Aorta (tissue), 5 donors: ENCODE data around the gene PIEZO2. TPM values are rescaled to one million over a fixed set of nuclear protein-coding genes. Genes with fewer than 3 reads are reported as not detected.

Experiments
- ATAC-seq: fragments of 200-7000 bp; cut with Tn5 transposase; one replicate; pipeline ENCODE4 v1.9.1; 2022; ENCODE audit warnings: moderate library complexity; ENCODE audit not compliant: low FRiP score
- DNase-seq, 2 donors: peaks; one replicate each; pipeline ENCODE4 v3.0.0-alpha.2; 2020
- H3K27ac ChIP-seq, 2 donors: one replicate each; pipeline ENCODE4 v1.5.1; 2013; ENCODE audit warnings: low read length in 2 of 2, mild to moderate bottlenecking in 2 of 2, moderate library complexity in 2 of 2, control low read depth in 1 of 2, inconsistent platforms in 1 of 2, low read depth in 1 of 2
- H3K27me3 ChIP-seq, 2 donors: one replicate each; pipeline ENCODE4 v1.6.1; 2013; ENCODE audit warnings: control low read depth in 1 of 2, low read length in 1 of 2, mild to moderate bottlenecking in 1 of 2, moderate library complexity in 1 of 2; ENCODE audit not compliant: insufficient read depth in 2 of 2, control insufficient read depth in 1 of 2
- H3K36me3 ChIP-seq, 2 donors: one replicate each; pipeline ENCODE4 v1.6.1; 2013; ENCODE audit warnings: control low read depth in 1 of 2, low read length in 1 of 2, mild to moderate bottlenecking in 1 of 2; ENCODE audit not compliant: insufficient read depth in 2 of 2, control insufficient read depth in 1 of 2
- H3K4me1 ChIP-seq, 2 donors: one replicate each; pipeline ENCODE4 v1.6.1; 2013; ENCODE audit warnings: low read length in 2 of 2, control low read depth in 1 of 2, mild to moderate bottlenecking in 1 of 2, moderate library complexity in 1 of 2; ENCODE audit not compliant: insufficient read depth in 2 of 2, control insufficient read depth in 1 of 2
- H3K4me3 ChIP-seq, 2 donors: one replicate each; pipeline ENCODE4 v1.5.1; 2013; ENCODE audit warnings: low read length in 2 of 2, control low read depth in 1 of 2, mild to moderate bottlenecking in 1 of 2
- H3K9me3 ChIP-seq: one replicate; pipeline ENCODE4 v1.6.1; 2013; ENCODE audit warnings: mild to moderate bottlenecking, low read length; ENCODE audit not compliant: control insufficient read depth
- WGBS, 2 donors: extraction: QIAGEN DNeasy Blood & Tissue Kit; methylation state at CpG; one replicate each; pipeline ENCODE4 v1.1.7; 2013; 5-methylcytosine and 5-hydroxymethylcytosine counted together
- intact Hi-C, 2 donors: fragments of 100-400 bp; cut with DNase I; formaldehyde crosslinking; loops; one replicate each; pipeline versions ENCODE4 v1.14.2 to v1.15.0; 2022
- polyA plus RNA-seq, 2 donors: library from polyadenylated mRNA; stranded (reverse); fragments of 200-250 nt; gene quantifications; one replicate each; pipeline ENCODE4 v1.2.3, GENCODE V29; 2013
- total RNA-seq, 2 donors: library from RNA; stranded (reverse); fragmentation: NEBNext Ultra II Directional; extraction: Animal tissue kit (Norgen Biotek cat#: 25700); gene quantifications; one replicate each; pipeline ENCODE4 v1.2.1, GENCODE V29; 2021
- donor health status: healthy with polysubstance abuse.
- donor health status: Bipolar disorder and iron deficiency.
- donor health status: DM: no; HTN: no; CAD: no.
- donor health status: DM: no; HTN: no; CAD: no.
- donor health status: DM: yes; HTN: yes; CAD: no.

The PIEZO2 gene
- total and polyA plus RNA-seq, 4 donors = 0.50 to 8.8 (median 1.6) TPM

- WGBS, 2 donors = 76 to 85% methylated on average over 6 of the region's 6 CpGs
- intact Hi-C loops = no loop called here
- H3K4me3 ChIP-seq = no peak overlapping the region
- no peaks in the 10 kb centered on the region for H3K4me1 ChIP-seq
- no peak for ATAC-seq
- no peaks in the 10 kb centered on the region for H3K27me3 ChIP-seq
- H3K36me3 ChIP-seq = no peaks in the 10 kb centered on the region
- no peak overlapping the region for H3K27ac ChIP-seq
- no peaks in the 10 kb centered on the region for H3K9me3 ChIP-seq
- DNase-seq = no peak
Measured at GRCh38 chr18:10776493-10776892, 372.9 kb downstream of the PIEZO2 start.

- DNase-seq = no peak
- no peaks in the 10 kb centered on the region for H3K36me3 ChIP-seq
- no peak overlapping the region for H3K27ac ChIP-seq
- no peaks in the 10 kb centered on the region for H3K4me1 ChIP-seq
- intact Hi-C loops = no loop called here
- no peak for ATAC-seq
- H3K27me3 ChIP-seq = no peaks in the 10 kb centered on the region
- H3K4me3 ChIP-seq = no peak overlapping the region
- WGBS, 2 donors = 88 to 90% methylated on average over 5 of the region's 5 CpGs
- H3K9me3 ChIP-seq = no peaks in the 10 kb centered on the region
Measured at GRCh38 chr18:10775026-10775425, 374.3 kb downstream of the PIEZO2 start.

GRCh38 chr18:10771053-10771709 lies 378.2 kb downstream of the PIEZO2 start:
- intact Hi-C loops = no loop called here
- no peak overlapping the region for H3K4me3 ChIP-seq
- WGBS, 2 donors = 61 to 68% methylated on average over 3 of the region's 3 CpGs
- no peaks in the 10 kb centered on the region for H3K36me3 ChIP-seq
- no peak for DNase-seq
- ATAC-seq = no peak
- H3K9me3 ChIP-seq = no peaks in the 10 kb centered on the region
- H3K27me3 ChIP-seq = no peaks in the 10 kb centered on the region
- H3K27ac ChIP-seq = no peak overlapping the region
- H3K4me1 ChIP-seq = no peaks in the 10 kb centered on the region

DNA sequence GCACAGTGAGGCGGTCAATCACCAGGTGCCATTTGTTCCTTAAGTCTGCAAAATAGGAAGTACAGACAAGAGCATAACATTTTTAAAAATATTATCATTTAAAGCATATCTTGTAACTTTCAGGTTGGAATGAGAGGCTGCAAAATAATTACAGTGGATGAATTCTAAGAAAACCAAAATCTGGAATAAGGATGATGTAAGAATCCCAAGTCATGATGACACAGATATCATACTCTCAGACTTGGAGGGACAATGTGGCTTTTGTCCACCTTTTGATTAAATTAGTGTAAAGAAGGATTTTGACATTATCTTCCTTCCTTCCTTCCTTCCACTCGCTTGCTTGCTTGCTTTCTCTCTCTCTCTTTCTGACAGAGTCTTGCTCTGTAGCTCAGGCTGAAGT lies 379.1 kb downstream of the PIEZO2 start:
- H3K27ac ChIP-seq = no peak overlapping the region
- no peaks in the 10 kb centered on the region for H3K9me3 ChIP-seq
- intact Hi-C loops = no loop called here
- no peaks in the 10 kb centered on the region for H3K27me3 ChIP-seq
- DNase-seq = no peak
- H3K4me1 ChIP-seq = no peaks in the 10 kb centered on the region
- 91 to 98% methylated on average over 2 of the region's 2 CpGs for WGBS, 2 donors
- no peak overlapping the region for H3K4me3 ChIP-seq
- H3K36me3 ChIP-seq = no peaks in the 10 kb centered on the region
- no peak for ATAC-seq

- DNase-seq (no peak), ATAC-seq (no peak)
- Histone ChIP-seq H3K27ac (no peak overlapping the region), H3K36me3 (no peaks in the 10 kb centered on the region), H3K4me3 (no peak overlapping the region), H3K27me3 (no peaks in the 10 kb centered on the region), H3K9me3 (no peaks in the 10 kb centered on the region), H3K4me1 (no peaks in the 10 kb centered on the region)
- 93 to 96% methylated on average over 5 of the region's 5 CpGs for WGBS, 2 donors
- intact Hi-C loops = no loop called here
Measured at GRCh38 chr18:10768221-10768620, 381.1 kb downstream of the PIEZO2 start.

- intact Hi-C loops = no loop called here
- no peaks in the 10 kb centered on the region for H3K27me3 ChIP-seq
- no peak for ATAC-seq
Measured at GRCh38 chr18:10767658-10768057, 381.7 kb downstream of the PIEZO2 start.

GRCh38 chr18:10760986-10761385 lies 388.4 kb downstream of the PIEZO2 start:
- no peaks in the 10 kb centered on the region for H3K27me3 ChIP-seq
- no peaks in the 10 kb centered on the region for H3K36me3 ChIP-seq
- DNase-seq (no peak), ATAC-seq (no peak)
- no peak overlapping the region for H3K27ac ChIP-seq
- H3K4me1 ChIP-seq = no peaks in the 10 kb centered on the region
- intact Hi-C loops = no loop called here
- H3K9me3 ChIP-seq = no peaks in the 10 kb centered on the region
- 94% methylated on average over 5 of the region's 5 CpGs for WGBS, 2 donors
- H3K4me3 ChIP-seq = no peak overlapping the region

More at GRCh38 chr18:10767658-10768057, 381.7 kb downstream of the PIEZO2 start:
- 97 to 98% methylated on average over 5 of the region's 5 CpGs for WGBS, 2 donors
- H3K36me3 ChIP-seq = no peaks in the 10 kb centered on the region
- no peak overlapping the region for H3K4me3 ChIP-seq
- no peak for DNase-seq
- H3K27ac ChIP-seq = no peak overlapping the region
- no peaks in the 10 kb centered on the region for H3K9me3 ChIP-seq
- no peaks in the 10 kb centered on the region for H3K4me1 ChIP-seq

- Histone ChIP-seq H3K4me3 (no peak overlapping the region), H3K9me3 (no peaks in the 10 kb centered on the region), H3K36me3 (no peaks in the 10 kb centered on the region), H3K27me3 (no peaks in the 10 kb centered on the region), H3K4me1 (no peaks in the 10 kb centered on the region), H3K27ac (no peak overlapping the region)
- intact Hi-C loops = no loop called here
- 92 to 97% methylated on average over 7 of the region's 7 CpGs for WGBS, 2 donors
- no peak for ATAC-seq
- DNase-seq = no peak
Measured at GRCh38 chr18:10759241-10759640, 390.1 kb downstream of the PIEZO2 start.

DNA sequence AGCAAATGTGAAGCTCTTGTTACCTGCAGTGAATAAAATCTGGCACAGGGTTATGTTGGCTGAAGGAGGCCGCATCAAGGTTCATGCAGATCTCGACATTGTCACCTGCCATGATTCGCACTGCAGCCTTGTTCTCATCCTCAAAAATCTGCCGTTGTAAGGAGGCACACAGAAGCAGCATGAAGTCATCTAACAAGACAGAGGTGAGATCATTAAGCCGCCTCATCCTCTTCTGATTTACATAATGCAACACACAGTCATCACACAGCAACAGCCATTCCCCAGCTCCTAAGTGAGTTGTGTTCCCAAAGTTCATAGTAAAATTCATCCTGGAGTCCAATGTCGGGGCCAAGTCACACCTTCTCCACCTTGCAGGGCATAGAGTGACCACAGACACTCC lies 391.4 kb downstream of the PIEZO2 start:
- H3K27me3 ChIP-seq = no peaks in the 10 kb centered on the region
- ATAC-seq (no peak), DNase-seq (no peak)
- no peaks in the 10 kb centered on the region for H3K9me3 ChIP-seq
- 96 to 97% methylated on average over 6 of the region's 6 CpGs for WGBS, 2 donors
- no peak overlapping the region for H3K27ac ChIP-seq
- intact Hi-C loops = no loop called here
- H3K4me3 ChIP-seq = no peak overlapping the region
- no peaks in the 10 kb centered on the region for H3K4me1 ChIP-seq
- no peaks in the 10 kb centered on the region for H3K36me3 ChIP-seq
